HEK293 (cell line): ENCODE results near the gene HPDL.
A peak's percentile ranks its signal among the peaks of the same experiment; 100 is the strongest.

ENCODE experiments used
- CTCF ChIA-PET: fragments of 350-600 bp; formaldehyde crosslinking; extraction: SDS; loops from one replicate; lab custom pipeline; 2021; ENCODE audit warnings: antibody characterized with exemption; lab: Yijun Ruan, JAX
- POLR2A ChIA-PET: fragments of 300-600 bp; formaldehyde crosslinking; extraction: SDS; loops from one replicate; lab custom pipeline; 2020; ENCODE audit warnings: antibody characterized with exemption, inconsistent platforms; lab: Yijun Ruan, JAX
- H3K27ac ChIP-seq: fragments of 200-500 bp; sonication (Bioruptor generic); 2 replicates; pipeline ENCODE4 v1.5.1; 2014; ENCODE audit warnings: low read depth, low read length, control low read depth, inconsistent platforms; ENCODE audit errors: extremely low read depth
- H3K36me3 ChIP-seq, 2 experiments: fragments of 200-500 bp in 1 of 2; sonication (Bioruptor generic) in 1 of 2; 1 replicate in 1 of 2; 2 replicates in 1 of 2; pipeline ENCODE4 v1.5.1; 2014 to 2017; ENCODE audit warnings: inconsistent platforms in 2 of 2, low read length in 2 of 2; ENCODE audit not compliant: control insufficient read depth in 2 of 2, insufficient read depth in 1 of 2
- H3K4me1 ChIP-seq: fragments of 200-500 bp; sonication (Bioruptor generic); 2 replicates; pipeline ENCODE4 v1.5.1; 2014; ENCODE audit warnings: mild to moderate bottlenecking, low read length, inconsistent platforms; ENCODE audit not compliant: control insufficient read depth, insufficient read depth
- H3K4me3 ChIP-seq: 2 replicates; pipeline ENCODE4 v1.5.1; 2011; ENCODE audit warnings: low read depth, mild to moderate bottlenecking, control low read depth, low read length, moderate library complexity
- H3K9me3 ChIP-seq: fragments of 200-500 bp; sonication (Bioruptor generic); 2 replicates; pipeline ENCODE4 v1.5.1; 2014; ENCODE audit warnings: low read depth, low read length, inconsistent platforms; ENCODE audit not compliant: control insufficient read depth, insufficient read depth
- BCL11A ChIP-seq: fragments of 450-650 bp; formaldehyde crosslinking; IDR thresholded peaks from 2 replicates; pipeline ENCODE4 v1.5.1; 2016; ENCODE audit warnings: low read depth, missing biosample characterization, missing genetic modification characterization
- BCL11B ChIP-seq: fragments of 450-650 bp; formaldehyde crosslinking; IDR thresholded peaks from 2 replicates; pipeline ENCODE4 v1.5.1; 2016; ENCODE audit warnings: low read depth, missing biosample characterization, missing genetic modification characterization
- GFI1B ChIP-seq: fragments of 450-650 bp; formaldehyde crosslinking; IDR thresholded peaks from 2 replicates; pipeline ENCODE4 v1.5.1; 2016; ENCODE audit warnings: missing biosample characterization, missing genetic modification characterization
- GLI4 ChIP-seq: fragments of 450-650 bp; formaldehyde crosslinking; IDR thresholded peaks from 2 replicates; pipeline ENCODE4 v1.5.1; 2016; ENCODE audit warnings: missing biosample characterization, missing genetic modification characterization
- IKZF3 ChIP-seq: fragments of 450-650 bp; IDR thresholded peaks from 2 replicates; pipeline ENCODE4 v1.5.0; 2018; ENCODE audit warnings: missing biosample characterization, mild to moderate bottlenecking, missing genetic modification characterization, moderate library complexity
- KLF7 ChIP-seq: fragments of 450-650 bp; formaldehyde crosslinking; IDR thresholded peaks from 2 replicates; pipeline ENCODE4 v1.5.1; 2016; ENCODE audit warnings: missing biosample characterization, missing genetic modification characterization, borderline replicate concordance
- OVOL3 ChIP-seq: fragments of 450-650 bp; formaldehyde crosslinking; IDR thresholded peaks from 2 replicates; pipeline ENCODE4 v1.5.1; 2016; ENCODE audit warnings: missing biosample characterization, missing genetic modification characterization
- PRDM1 ChIP-seq: fragments of 450-650 bp; formaldehyde crosslinking; IDR thresholded peaks from 2 replicates; pipeline ENCODE4; 2016; ENCODE audit warnings: missing biosample characterization, missing genetic modification characterization
- TCF7L2 ChIP-seq: IDR thresholded peaks from 2 replicates; pipeline ENCODE4 v1.6.1; 2011; ENCODE audit warnings: low read depth, mild to moderate bottlenecking, inconsistent platforms, low read length, moderate library complexity, borderline replicate concordance
- TRIM28 ChIP-seq: IDR thresholded peaks from 2 replicates; pipeline ENCODE4 v1.6.1; 2011; ENCODE audit warnings: low read length, control low read depth, borderline replicate concordance
- YY2 ChIP-seq: fragments of 450-650 bp; formaldehyde crosslinking; IDR thresholded peaks from 2 replicates; pipeline ENCODE4 v1.5.1; 2016; ENCODE audit warnings: missing biosample characterization, missing genetic modification characterization
- ZNF19 ChIP-seq: fragments of 450-650 bp; formaldehyde crosslinking; IDR thresholded peaks from 2 replicates; pipeline ENCODE4; 2016; ENCODE audit warnings: missing biosample characterization, missing genetic modification characterization, low read depth
- ZNF211 ChIP-seq: fragments of 450-650 bp; formaldehyde crosslinking; IDR thresholded peaks from 2 replicates; pipeline ENCODE4 v1.5.1; 2016; ENCODE audit warnings: low read depth, missing biosample characterization, missing genetic modification characterization
- ZNF324 ChIP-seq: fragments of 450-650 bp; formaldehyde crosslinking; IDR thresholded peaks from 2 replicates; pipeline ENCODE4 v1.5.1; 2016; ENCODE audit warnings: missing biosample characterization, missing genetic modification characterization
- ZNF335 ChIP-seq: fragments of 450-650 bp; formaldehyde crosslinking; conservative IDR thresholded peaks from 2 replicates; pipeline ENCODE4 v1.5.1; 2016; ENCODE audit warnings: missing biosample characterization, missing genetic modification characterization
- ZNF558 ChIP-seq: fragments of 450-650 bp; formaldehyde crosslinking; IDR thresholded peaks from 2 replicates; pipeline ENCODE4 v1.5.1; 2016; ENCODE audit warnings: missing biosample characterization, missing genetic modification characterization
- ZNF600 ChIP-seq: fragments of 450-650 bp; formaldehyde crosslinking; IDR thresholded peaks from 2 replicates; pipeline ENCODE4 v1.5.1; 2016; ENCODE audit warnings: missing biosample characterization, missing genetic modification characterization
- ZNF654 ChIP-seq: fragments of 450-650 bp; formaldehyde crosslinking; IDR thresholded peaks from 2 replicates; pipeline ENCODE4 v1.5.1; 2016; ENCODE audit warnings: low read depth, missing biosample characterization, missing genetic modification characterization
- ZNF660 ChIP-seq: fragments of 450-650 bp; IDR thresholded peaks from 2 replicates; pipeline ENCODE4 v1.5.1; 2018; ENCODE audit warnings: missing biosample characterization, mild to moderate bottlenecking, missing genetic modification characterization
- ZNF768 ChIP-seq: fragments of 450-650 bp; formaldehyde crosslinking; IDR thresholded peaks from 2 replicates; pipeline ENCODE4 v1.5.1; 2018; ENCODE audit warnings: missing biosample characterization, mild to moderate bottlenecking, missing genetic modification characterization
- ZSCAN30 ChIP-seq: fragments of 450-650 bp; IDR thresholded peaks from 2 replicates; pipeline ENCODE4 v1.5.1; 2018; ENCODE audit warnings: missing biosample characterization, mild to moderate bottlenecking, missing genetic modification characterization, moderate library complexity
- TF ChIP-seq, protein P1 (sequence below): fragments of 450-650 bp; formaldehyde crosslinking; IDR thresholded peaks from 2 replicates; pipeline ENCODE4 v1.5.1; 2016; ENCODE audit warnings: missing biosample characterization, missing genetic modification characterization
- TF ChIP-seq, protein P2 (sequence below): fragments of 450-650 bp; formaldehyde crosslinking; IDR thresholded peaks from 2 replicates; pipeline ENCODE4 v1.5.1; 2016; ENCODE audit warnings: missing biosample characterization, missing genetic modification characterization
- TF ChIP-seq, protein P3 (sequence below): fragments of 450-650 bp; formaldehyde crosslinking; IDR thresholded peaks from 2 replicates; pipeline ENCODE4 v1.5.1; 2016; ENCODE audit warnings: missing biosample characterization, missing genetic modification characterization
- TF ChIP-seq, protein P4 (sequence below): fragments of 450-650 bp; formaldehyde crosslinking; IDR thresholded peaks from 2 replicates; pipeline ENCODE4 v1.5.1; 2017; ENCODE audit warnings: missing biosample characterization, missing genetic modification characterization

The HPDL gene

DNA sequence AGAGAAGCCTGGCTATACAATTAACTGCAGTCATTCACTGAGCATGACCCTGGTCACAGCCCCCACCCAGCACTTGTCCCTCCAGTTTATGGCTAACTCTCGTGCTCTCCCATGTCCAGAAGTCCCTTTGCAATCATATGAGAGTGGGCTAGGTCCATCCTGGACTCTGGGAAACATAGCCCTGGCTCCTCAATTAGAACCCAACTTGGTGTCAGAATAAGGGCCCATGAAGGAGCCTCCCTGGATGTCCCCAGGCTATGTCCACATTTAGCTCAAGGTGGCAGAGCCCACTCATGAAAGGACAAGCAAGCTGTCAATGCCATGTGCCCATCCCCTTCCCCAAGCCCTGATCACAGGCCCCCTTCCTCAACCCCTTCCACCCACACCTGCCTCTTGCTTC lies 27.4 kb upstream of the HPDL start:
- POLR2A ChIA-PET: interaction anchor here (2.0 kb wide), 1 partner anchor 285 kb away, joined by 5 read pairs; no protein-coding TSS in a partner anchor

DNA sequence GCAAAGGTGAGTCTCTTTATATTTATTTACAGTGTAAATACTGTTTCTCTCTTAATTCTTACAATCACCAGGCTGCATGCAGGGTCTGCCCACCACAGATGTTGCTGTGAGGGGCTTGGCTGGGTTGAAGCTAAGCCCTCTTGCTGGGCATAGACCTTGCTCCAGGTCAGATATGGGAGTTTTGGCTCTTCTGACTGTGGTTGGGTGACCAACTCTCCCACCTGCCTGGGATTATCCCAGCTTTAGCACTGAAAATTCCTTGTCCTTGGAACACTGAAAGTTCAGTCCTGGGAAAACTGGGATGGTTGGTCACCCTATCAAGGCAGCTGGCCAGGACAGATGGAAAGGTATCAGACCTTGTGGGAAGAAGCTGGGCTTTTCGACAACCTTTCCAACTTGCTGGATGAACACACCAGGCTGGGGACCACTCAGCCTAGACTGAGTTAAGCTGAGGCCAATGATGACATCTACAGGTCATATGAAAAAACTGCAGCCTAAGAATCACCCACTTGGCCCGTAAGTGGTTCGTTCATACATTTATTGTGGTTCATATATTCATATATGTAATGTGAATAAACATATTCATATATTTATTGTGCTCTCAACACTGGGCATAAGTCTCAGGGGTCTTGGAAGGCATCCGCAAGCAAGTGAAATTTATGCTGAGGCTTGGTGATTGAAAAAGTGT lies 26.6 kb upstream of the HPDL start:
- Histone ChIP-seq H3K9me3 (no peaks in the 10 kb centered on the region), H3K4me3 (no peak overlapping the region), H3K36me3 (no peaks in the 10 kb centered on the region), H3K4me1 (peaks cover 5% of the 10 kb centered on the region; the same call in 1 of the 2 replicates), H3K27ac (no peak overlapping the region)
- ChIA-PET CTCF (interaction anchor here (0.6 to 13.3 kb wide), 27 partner anchors 9 to 578 kb away, joined by 3 to 304 read pairs (median 4); partner anchors contain the start of genes BEST4, HECTD3, MUTYH and PLK3), POLR2A (interaction anchor here (0.6 to 2.0 kb wide), 3 partner anchors 285 to 440 kb away, joined by 3 to 5 read pairs (median 4); partner anchors contain the start of gene UROD)
- TF ChIP-seq TRIM28 (0 out of 2 replicates have a peak, but pooled peaks have one; percentile 26), YY2 (tag by site-specific recombination) (no peak), ZSCAN30 (tag by site-specific recombination) (0 out of 2 replicates have a peak, but pooled peaks have one; percentile 11), ZNF660 (peak; percentile 49; the same call in 1 of the 2 replicates), TCF7L2 (no peak), ZNF211 (no peak), ZNF654 (peak; percentile 93), ZNF335 (tag by site-specific recombination) (0 out of 2 replicates have a peak, but pooled peaks have one; percentile 26), OVOL3 (tag by site-specific recombination) (no peak), IKZF3 (peak; percentile 53; the same call in 1 of the 2 replicates)
- TF ChIP-seq, protein P1, sequence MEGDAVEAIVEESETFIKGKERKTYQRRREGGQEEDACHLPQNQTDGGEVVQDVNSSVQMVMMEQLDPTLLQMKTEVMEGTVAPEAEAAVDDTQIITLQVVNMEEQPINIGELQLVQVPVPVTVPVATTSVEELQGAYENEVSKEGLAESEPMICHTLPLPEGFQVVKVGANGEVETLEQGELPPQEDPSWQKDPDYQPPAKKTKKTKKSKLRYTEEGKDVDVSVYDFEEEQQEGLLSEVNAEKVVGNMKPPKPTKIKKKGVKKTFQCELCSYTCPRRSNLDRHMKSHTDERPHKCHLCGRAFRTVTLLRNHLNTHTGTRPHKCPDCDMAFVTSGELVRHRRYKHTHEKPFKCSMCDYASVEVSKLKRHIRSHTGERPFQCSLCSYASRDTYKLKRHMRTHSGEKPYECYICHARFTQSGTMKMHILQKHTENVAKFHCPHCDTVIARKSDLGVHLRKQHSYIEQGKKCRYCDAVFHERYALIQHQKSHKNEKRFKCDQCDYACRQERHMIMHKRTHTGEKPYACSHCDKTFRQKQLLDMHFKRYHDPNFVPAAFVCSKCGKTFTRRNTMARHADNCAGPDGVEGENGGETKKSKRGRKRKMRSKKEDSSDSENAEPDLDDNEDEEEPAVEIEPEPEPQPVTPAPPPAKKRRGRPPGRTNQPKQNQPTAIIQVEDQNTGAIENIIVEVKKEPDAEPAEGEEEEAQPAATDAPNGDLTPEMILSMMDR (tag by site-specific recombination): peak; percentile 54; the same call in 1 of the 2 replicates
- TF ChIP-seq, protein P2, sequence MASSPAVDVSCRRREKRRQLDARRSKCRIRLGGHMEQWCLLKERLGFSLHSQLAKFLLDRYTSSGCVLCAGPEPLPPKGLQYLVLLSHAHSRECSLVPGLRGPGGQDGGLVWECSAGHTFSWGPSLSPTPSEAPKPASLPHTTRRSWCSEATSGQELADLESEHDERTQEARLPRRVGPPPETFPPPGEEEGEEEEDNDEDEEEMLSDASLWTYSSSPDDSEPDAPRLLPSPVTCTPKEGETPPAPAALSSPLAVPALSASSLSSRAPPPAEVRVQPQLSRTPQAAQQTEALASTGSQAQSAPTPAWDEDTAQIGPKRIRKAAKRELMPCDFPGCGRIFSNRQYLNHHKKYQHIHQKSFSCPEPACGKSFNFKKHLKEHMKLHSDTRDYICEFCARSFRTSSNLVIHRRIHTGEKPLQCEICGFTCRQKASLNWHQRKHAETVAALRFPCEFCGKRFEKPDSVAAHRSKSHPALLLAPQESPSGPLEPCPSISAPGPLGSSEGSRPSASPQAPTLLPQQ: peak; percentile 65; the same call in 1 of the 2 replicates
- TF ChIP-seq, protein P3, sequence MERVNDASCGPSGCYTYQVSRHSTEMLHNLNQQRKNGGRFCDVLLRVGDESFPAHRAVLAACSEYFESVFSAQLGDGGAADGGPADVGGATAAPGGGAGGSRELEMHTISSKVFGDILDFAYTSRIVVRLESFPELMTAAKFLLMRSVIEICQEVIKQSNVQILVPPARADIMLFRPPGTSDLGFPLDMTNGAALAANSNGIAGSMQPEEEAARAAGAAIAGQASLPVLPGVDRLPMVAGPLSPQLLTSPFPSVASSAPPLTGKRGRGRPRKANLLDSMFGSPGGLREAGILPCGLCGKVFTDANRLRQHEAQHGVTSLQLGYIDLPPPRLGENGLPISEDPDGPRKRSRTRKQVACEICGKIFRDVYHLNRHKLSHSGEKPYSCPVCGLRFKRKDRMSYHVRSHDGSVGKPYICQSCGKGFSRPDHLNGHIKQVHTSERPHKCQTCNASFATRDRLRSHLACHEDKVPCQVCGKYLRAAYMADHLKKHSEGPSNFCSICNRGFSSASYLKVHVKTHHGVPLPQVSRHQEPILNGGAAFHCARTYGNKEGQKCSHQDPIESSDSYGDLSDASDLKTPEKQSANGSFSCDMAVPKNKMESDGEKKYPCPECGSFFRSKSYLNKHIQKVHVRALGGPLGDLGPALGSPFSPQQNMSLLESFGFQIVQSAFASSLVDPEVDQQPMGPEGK (tag by site-specific recombination): no peak

More for the DNA sequence above, 27.4 kb upstream of the HPDL start:
- TF ChIP-seq BCL11B (tag by site-specific recombination): no peak
- H3K27ac ChIP-seq: no peak overlapping the region
- H3K4me3 ChIP-seq: no peak overlapping the region
- no peaks in the 10 kb centered on the region for H3K9me3 ChIP-seq
- no peaks in the 10 kb centered on the region for H3K36me3 ChIP-seq
- CTCF ChIA-PET: interaction anchor here (0.7 to 13.3 kb wide), 20 partner anchors 8 to 578 kb away, joined by 3 to 304 read pairs (median 3); partner anchors contain the start of genes BEST4, HECTD3, MUTYH and PLK3
- peaks cover under 1% of the 10 kb centered on the region; the same call in 1 of the 2 replicates for H3K4me1 ChIP-seq

DNA sequence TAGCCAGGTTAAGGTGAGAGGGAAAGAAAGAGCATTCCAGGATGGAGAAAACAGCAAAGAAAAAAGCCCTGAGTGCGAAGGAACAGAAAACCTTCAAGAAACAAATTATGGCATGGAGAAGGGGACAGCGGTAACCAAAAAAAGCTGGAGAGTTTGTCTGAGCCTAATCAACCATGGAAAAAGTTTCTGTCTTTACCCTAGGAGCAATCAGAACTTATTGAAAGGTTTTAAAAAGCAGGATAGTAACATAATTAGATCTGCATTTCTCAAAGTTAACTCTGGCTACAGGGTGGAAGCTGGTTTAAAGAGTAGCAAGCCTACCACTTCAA lies 26.1 kb upstream of the HPDL start:
- peaks cover 5% of the 10 kb centered on the region; the same call in 1 of the 2 replicates for H3K4me1 ChIP-seq
- ChIA-PET POLR2A (interaction anchor here (0.7 to 2.0 kb wide), 3 partner anchors 286 to 515 kb away, joined by 3 to 5 read pairs (median 4); partner anchors contain the start of gene UROD), CTCF (interaction anchor here (0.6 to 13.3 kb wide), 14 partner anchors 9 to 1025 kb away, joined by 3 to 304 read pairs (median 4); partner anchors contain the start of genes BEST4, HECTD3, MUTYH and TOE1)
- H3K9me3 ChIP-seq: no peaks in the 10 kb centered on the region
- H3K4me3 ChIP-seq: no peak overlapping the region
- no peaks in the 10 kb centered on the region for H3K36me3 ChIP-seq
- no peak overlapping the region for H3K27ac ChIP-seq
- TF ChIP-seq BCL11A (no peak), KLF7 (no peak), ZNF768 (no peak), ZNF19 (tag by site-specific recombination) (no peak), ZNF558 (tag by site-specific recombination) (no peak), PRDM1 (no peak), ZNF600 (tag by site-specific recombination) (no peak), GFI1B (tag by site-specific recombination) (no peak), GLI4 (tag by site-specific recombination) (no peak), ZNF324 (no peak)
- TF ChIP-seq, protein P4, sequence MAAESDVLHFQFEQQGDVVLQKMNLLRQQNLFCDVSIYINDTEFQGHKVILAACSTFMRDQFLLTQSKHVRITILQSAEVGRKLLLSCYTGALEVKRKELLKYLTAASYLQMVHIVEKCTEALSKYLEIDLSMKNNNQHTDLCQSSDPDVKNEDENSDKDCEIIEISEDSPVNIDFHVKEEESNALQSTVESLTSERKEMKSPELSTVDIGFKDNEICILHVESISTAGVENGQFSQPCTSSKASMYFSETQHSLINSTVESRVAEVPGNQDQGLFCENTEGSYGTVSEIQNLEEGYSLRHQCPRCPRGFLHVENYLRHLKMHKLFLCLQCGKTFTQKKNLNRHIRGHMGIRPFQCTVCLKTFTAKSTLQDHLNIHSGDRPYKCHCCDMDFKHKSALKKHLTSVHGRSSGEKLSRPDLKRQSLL: no peak
